K562 (cell line): ENCODE measurements around the gene ZCCHC3. TPM values are rescaled to one million over a fixed set of nuclear protein-coding genes. Genes with fewer than 3 reads are reported as not detected.

Source experiments
- FOXK2 ChIP-seq, 2 experiments: fragments of 450-650 bp; IDR thresholded peaks in 1 of 2; conservative IDR thresholded peaks in 1 of 2; 2 replicates each; pipeline ENCODE4 v1.6.1; 2016; ENCODE audit warnings: low read depth in 2 of 2, mild to moderate bottlenecking in 1 of 2
- GATAD2B ChIP-seq: fragments of 450-650 bp; IDR thresholded peaks from 2 replicates; pipeline ENCODE4 v1.6.1; 2017; ENCODE audit warnings: mild to moderate bottlenecking, borderline replicate concordance
- HMGN3 ChIP-seq: IDR thresholded peaks from 2 replicates; pipeline ENCODE4 v1.6.1; 2011; ENCODE audit warnings: borderline replicate concordance, low read depth, mild to moderate bottlenecking, mixed read lengths, low read length; ENCODE audit not compliant: insufficient read length; ENCODE audit errors: extremely low read depth
- HNRNPLL ChIP-seq: fragments of 200-400 bp; formaldehyde crosslinking; IDR thresholded peaks from 2 replicates; pipeline ENCODE4 v1.6.1; 2017; ENCODE audit warnings: low read length, low read depth, mild to moderate bottlenecking; ENCODE audit not compliant: poor library complexity, severe bottlenecking
- ILK ChIP-seq: fragments of 450-650 bp; IDR thresholded peaks from 2 replicates; pipeline ENCODE4 v1.6.1; 2016; ENCODE audit warnings: missing genetic modification characterization, low read depth, mild to moderate bottlenecking, missing compliant biosample characterization, moderate library complexity, borderline replicate concordance
- KDM4B ChIP-seq, 2 experiments: fragments of 450-650 bp in 1 of 2; sonication (generic) in 1 of 2; IDR thresholded peaks; 2 replicates each; pipeline ENCODE4 v1.6.1; 2016 to 2017; ENCODE audit warnings: borderline replicate concordance in 2 of 2, antibody characterized with exemption in 1 of 2, low read depth in 1 of 2, mild to moderate bottlenecking in 1 of 2
- MTA2 ChIP-seq: fragments of 450-650 bp; IDR thresholded peaks from 2 replicates; pipeline ENCODE4 v1.6.1; 2016; ENCODE audit warnings: low read depth
- NCOR1 ChIP-seq: fragments of 450-650 bp; IDR thresholded peaks from 2 replicates; pipeline ENCODE4 v1.6.1; 2016; ENCODE audit warnings: mild to moderate bottlenecking, moderate library complexity
- NFE2L1 ChIP-seq: fragments of 450-650 bp; IDR thresholded peaks from 2 replicates; pipeline ENCODE4 v1.6.1; 2016; ENCODE audit warnings: missing genetic modification characterization, low read depth, mild to moderate bottlenecking, missing compliant biosample characterization, moderate library complexity, borderline replicate concordance
- NFYB ChIP-seq: IDR thresholded peaks from 2 replicates; pipeline ENCODE4 v1.6.1; 2011; ENCODE audit warnings: mild to moderate bottlenecking, moderate library complexity; ENCODE audit not compliant: insufficient read length; ENCODE audit errors: extremely low read depth
- SIN3B ChIP-seq: fragments of 450-650 bp; IDR thresholded peaks from 2 replicates; pipeline ENCODE4 v1.6.1; 2017; ENCODE audit warnings: low read depth, mild to moderate bottlenecking, moderate library complexity
- SMC3 ChIP-seq: conservative IDR thresholded peaks from 2 replicates; pipeline ENCODE4 v1.6.1; 2011; ENCODE audit warnings: low read depth, low read length, improper control_type of control experiment; ENCODE audit not compliant: insufficient read depth
- SREBF1 ChIP-seq: fragments of 150-350 bp; IDR thresholded peaks from 2 replicates; pipeline ENCODE4 v1.6.1; 2014; ENCODE audit warnings: antibody characterized with exemption, low read depth, low read length, borderline replicate concordance
- TRIM28 ChIP-seq: fragments of 450-650 bp; IDR thresholded peaks from 2 replicates; pipeline ENCODE4 v1.6.1; 2017
- ZBTB1 ChIP-seq: sonication (generic); formaldehyde crosslinking; IDR thresholded peaks from 2 replicates; pipeline ENCODE4 v1.8.1; 2023; ENCODE audit warnings: missing genetic modification reagents, low read depth, mild to moderate bottlenecking, borderline replicate concordance
- ZBTB7A ChIP-seq: IDR thresholded peaks from 2 replicates; pipeline ENCODE4 v1.6.1; 2011; ENCODE audit warnings: low read depth, mild to moderate bottlenecking, low read length, moderate library complexity, borderline replicate concordance; ENCODE audit not compliant: control insufficient read depth
- ZNF644 ChIP-seq: fragments of 200-800 bp; sonication (Bioruptor generic); IDR thresholded peaks from 2 replicates; pipeline ENCODE4 v1.6.1; 2016; ENCODE audit warnings: low read depth, missing genetic modification characterization, missing compliant biosample characterization
- polyA plus RNA-seq, 8 experiments: library from polyadenylated mRNA; depleted of rRNA in 4 of 8; stranded (reverse) in 5 of 8; unstranded in 3 of 8; fragments of >200 nt; fragmentation: Nextera tagmentation in 2 of 8; fragmentation: Illumina TruSeq in 1 of 8; extraction: Ambion mirVana in 2 of 8; extraction: Trizol in 1 of 8; gene quantifications; 2 replicates each; pipeline versions ENCODE4 v1.2.1 to v1.2.3, GENCODE V29; 2011 to 2014; ENCODE audit warnings: inconsistent platforms in 1 of 8, missing spikeins in 1 of 8
- total RNA-seq, 7 experiments: library from RNA; depleted of rRNA in 6 of 7; stranded (reverse); fragments of >200 nt in 6 of 7; fragmentation: Illumina TruSeq in 2 of 7; extraction: Trizol in 2 of 7; gene quantifications; 2 replicates each; pipeline versions ENCODE4 v1.2.1 to v1.2.3, GENCODE V29; 2011 to 2021; ENCODE audit warnings: low replicate concordance in 1 of 7
- TF ChIP-seq, protein P1 (sequence below): fragments of 250-450 bp; sonication (Bioruptor Pico); IDR thresholded peaks from 2 replicates; pipeline ENCODE4 v1.4.0; 2020
- TF ChIP-seq, protein P2 (sequence below): fragments of 450-650 bp; conservative IDR thresholded peaks from 2 replicates; pipeline ENCODE4 v1.6.1; 2016; ENCODE audit warnings: missing genetic modification characterization, low read depth, mild to moderate bottlenecking, missing compliant biosample characterization, moderate library complexity

ZCCHC3 gene
- total and polyA plus RNA-seq, 9 of the 15 experiments (the other 6 are each of a cell fraction or from before 2014, with no cell fraction given): 2.8 to 23.3 (median 16.5) TPM

DNA sequence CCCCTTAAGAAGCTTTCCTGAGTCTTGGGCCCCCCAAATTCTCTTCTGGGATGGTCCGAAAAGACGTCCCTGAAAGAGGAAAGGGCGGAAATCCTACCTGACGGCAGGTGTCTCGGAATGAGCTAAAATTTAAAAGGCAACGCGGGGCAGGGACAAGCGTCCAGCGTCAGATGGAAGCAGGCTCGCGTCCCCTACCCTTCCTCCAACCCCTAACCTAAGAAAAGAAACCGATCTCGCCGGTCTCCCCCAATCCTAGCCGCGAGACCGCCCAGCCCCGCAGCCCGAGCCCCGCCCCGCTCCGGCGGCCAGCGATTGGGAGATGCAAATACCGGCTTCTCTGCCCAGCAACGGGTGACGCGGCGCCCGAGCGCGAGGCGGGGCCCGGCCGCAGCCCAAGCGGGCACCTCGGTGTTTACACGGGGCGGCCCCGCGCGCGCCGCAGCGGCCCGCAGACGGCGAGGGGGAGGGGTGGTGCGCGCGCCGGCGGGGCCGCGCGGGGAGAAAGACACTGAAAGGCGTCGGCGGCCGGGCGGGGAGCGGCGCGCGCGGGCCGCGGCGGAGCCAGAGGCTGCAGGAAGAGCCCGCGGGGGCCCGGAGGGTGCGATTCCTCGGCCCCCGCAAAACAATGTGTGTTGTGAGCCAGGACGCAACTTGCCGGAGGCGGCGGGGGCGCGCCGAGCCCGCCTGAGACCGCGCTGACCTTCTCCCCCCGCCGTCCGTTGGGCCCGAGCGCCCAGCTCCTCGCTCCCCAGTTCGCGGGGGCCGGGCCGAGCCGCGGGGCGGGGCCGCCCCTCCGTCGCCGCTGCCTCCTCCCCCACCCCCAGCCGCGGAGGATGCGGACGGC is 27.9 kb downstream of the ZCCHC3 start, which contains the start of gene SOX12 (continued):
- peak; percentile 24 for TF ChIP-seq HMGN3
- TF ChIP-seq KDM4B (IDR thresholded peaks at IDR 0.05; ENCODE audit: borderline replicate concordance in 2 of 2, low read depth in 1 of 2): no peak
- 0 out of 4 replicates have a peak, but pooled peaks of 1 of the 2 experiments have one; percentile 34 for TF ChIP-seq FOXK2 (conservative IDR thresholded peaks at IDR 0.05 in 1 of 2, IDR thresholded peaks at IDR 0.05 in 1 of 2; ENCODE audit: low read depth in 2 of 2)
- TF ChIP-seq ZBTB1 (CRISPR knock-in tag): no peak; the same call in 1 of the 2 replicates
- no peak for TF ChIP-seq SREBF1
- TF ChIP-seq ZNF644 (tag): peak; percentile 76; the same call in 1 of the 2 replicates
- TF ChIP-seq NFE2L1 (tag): no peak
- no peak for TF ChIP-seq HNRNPLL
- TF ChIP-seq, protein P1, sequence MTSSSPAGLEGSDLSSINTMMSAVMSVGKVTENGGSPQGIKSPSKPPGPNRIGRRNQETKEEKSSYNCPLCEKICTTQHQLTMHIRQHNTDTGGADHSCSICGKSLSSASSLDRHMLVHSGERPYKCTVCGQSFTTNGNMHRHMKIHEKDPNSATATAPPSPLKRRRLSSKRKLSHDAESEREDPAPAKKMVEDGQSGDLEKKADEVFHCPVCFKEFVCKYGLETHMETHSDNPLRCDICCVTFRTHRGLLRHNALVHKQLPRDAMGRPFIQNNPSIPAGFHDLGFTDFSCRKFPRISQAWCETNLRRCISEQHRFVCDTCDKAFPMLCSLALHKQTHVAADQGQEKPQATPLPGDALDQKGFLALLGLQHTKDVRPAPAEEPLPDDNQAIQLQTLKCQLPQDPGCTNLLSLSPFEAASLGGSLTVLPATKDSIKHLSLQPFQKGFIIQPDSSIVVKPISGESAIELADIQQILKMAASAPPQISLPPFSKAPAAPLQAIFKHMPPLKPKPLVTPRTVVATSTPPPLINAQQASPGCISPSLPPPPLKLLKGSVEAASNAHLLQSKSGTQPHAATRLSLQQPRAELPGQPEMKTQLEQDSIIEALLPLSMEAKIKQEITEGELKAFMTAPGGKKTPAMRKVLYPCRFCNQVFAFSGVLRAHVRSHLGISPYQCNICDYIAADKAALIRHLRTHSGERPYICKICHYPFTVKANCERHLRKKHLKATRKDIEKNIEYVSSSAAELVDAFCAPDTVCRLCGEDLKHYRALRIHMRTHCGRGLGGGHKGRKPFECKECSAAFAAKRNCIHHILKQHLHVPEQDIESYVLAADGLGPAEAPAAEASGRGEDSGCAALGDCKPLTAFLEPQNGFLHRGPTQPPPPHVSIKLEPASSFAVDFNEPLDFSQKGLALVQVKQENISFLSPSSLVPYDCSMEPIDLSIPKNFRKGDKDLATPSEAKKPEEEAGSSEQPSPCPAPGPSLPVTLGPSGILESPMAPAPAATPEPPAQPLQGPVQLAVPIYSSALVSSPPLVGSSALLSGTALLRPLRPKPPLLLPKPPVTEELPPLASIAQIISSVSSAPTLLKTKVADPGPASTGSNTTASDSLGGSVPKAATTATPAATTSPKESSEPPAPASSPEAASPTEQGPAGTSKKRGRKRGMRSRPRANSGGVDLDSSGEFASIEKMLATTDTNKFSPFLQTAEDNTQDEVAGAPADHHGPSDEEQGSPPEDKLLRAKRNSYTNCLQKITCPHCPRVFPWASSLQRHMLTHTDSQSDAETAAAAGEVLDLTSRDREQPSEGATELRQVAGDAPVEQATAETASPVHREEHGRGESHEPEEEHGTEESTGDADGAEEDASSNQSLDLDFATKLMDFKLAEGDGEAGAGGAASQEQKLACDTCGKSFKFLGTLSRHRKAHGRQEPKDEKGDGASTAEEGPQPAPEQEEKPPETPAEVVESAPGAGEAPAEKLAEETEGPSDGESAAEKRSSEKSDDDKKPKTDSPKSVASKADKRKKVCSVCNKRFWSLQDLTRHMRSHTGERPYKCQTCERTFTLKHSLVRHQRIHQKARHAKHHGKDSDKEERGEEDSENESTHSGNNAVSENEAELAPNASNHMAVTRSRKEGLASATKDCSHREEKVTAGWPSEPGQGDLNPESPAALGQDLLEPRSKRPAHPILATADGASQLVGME (CRISPR knock-in tag): no peak
- peak; percentile 80 for TF ChIP-seq GATAD2B
- TF ChIP-seq MTA2: no peak
- TF ChIP-seq TRIM28: no peak
- no peak for TF ChIP-seq ILK (tag)
- no peak; the same call in 1 of the 2 replicates for TF ChIP-seq NCOR1
- TF ChIP-seq ZBTB7A: peak; percentile 75; the same call in 1 of the 2 replicates
- TF ChIP-seq SIN3B: no peak; the same call in 1 of the 2 replicates
- peak; percentile 11 for TF ChIP-seq NFYB
- TF ChIP-seq, protein P2, sequence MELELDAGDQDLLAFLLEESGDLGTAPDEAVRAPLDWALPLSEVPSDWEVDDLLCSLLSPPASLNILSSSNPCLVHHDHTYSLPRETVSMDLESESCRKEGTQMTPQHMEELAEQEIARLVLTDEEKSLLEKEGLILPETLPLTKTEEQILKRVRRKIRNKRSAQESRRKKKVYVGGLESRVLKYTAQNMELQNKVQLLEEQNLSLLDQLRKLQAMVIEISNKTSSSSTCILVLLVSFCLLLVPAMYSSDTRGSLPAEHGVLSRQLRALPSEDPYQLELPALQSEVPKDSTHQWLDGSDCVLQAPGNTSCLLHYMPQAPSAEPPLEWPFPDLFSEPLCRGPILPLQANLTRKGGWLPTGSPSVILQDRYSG (tag): no peak
- TF ChIP-seq SMC3: no peak
